ENCODE data around the gene DCAKD.

- TF ChIP-seq CTCF (IDR thresholded peaks at IDR 0.05) (no peak), POLR2A (IDR thresholded peaks at IDR 0.05) (no peak)
Observed at GRCh38 chr17:44977814-44978550, 73.5 kb downstream of the DCAKD start.

All from adrenal gland (tissue), 5 donors.